ENCODE results near the gene FHL2.

The FHL2 gene

DNA sequence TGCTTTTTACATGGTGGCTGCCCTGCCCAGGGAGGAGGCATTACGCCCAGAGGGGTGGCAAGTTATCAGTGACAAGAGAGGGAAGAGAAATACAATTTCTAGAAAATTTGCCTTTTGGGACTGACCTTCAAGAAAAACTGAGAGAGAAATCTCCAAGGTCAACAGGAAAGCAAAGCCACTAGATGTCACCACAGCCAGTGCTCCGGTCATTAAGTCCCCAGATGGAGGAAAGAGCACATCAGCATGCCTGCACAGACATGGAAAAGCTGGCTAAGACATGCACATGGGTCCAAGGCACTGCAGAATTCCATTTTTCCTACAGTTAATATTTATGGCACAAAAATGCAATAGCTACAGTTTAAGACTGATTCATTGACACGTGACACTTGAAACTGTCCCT, 21.0 kb downstream of the FHL2 start:
- DNase-seq: no peak

DNA sequence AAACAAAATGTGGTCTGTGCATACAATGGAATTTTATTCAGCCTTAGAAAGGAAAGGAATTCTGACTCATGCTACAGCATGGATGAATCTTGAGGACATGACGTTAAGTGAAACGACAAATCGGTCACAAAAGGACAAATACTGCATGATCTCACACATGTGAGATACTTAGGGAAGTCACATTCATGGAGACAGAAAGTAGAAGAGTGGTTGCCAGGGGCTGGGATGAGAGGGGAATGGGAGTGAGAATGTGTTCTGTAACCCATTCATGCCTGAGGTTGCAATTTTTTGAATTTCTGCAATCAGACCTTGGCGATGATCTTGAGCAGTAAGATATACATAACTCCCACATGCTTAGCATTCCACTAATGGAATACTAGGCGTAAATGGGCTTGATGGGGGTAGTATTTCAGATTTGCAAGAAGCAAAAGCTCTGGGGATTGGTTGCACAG, 22.0 kb downstream of the FHL2 start:
- no peak for DNase-seq

DNA sequence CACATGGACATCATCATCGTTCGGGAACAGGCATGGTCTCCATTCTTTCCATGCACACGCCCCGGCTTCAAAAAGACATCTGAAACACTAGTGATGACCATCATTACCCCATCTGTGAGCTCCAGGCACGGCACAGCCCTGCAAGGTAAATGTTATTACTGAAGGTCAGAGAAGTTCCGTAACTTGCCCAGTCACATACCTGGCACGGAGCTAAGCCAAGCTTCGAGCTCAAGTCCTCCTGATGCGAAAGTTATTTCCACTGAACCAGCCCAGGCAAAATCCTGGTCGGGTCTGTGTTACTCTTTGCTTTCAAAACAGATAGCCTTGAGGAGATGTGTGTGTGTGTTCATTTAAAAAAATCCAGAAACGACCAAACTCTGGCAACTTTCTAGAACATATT, 22.8 kb downstream of the FHL2 start:
- no peak for DNase-seq

- DNase-seq: no peak
Observed at GRCh38 chr2:105375001-105375561, 23.8 kb downstream of the FHL2 start.

DNA sequence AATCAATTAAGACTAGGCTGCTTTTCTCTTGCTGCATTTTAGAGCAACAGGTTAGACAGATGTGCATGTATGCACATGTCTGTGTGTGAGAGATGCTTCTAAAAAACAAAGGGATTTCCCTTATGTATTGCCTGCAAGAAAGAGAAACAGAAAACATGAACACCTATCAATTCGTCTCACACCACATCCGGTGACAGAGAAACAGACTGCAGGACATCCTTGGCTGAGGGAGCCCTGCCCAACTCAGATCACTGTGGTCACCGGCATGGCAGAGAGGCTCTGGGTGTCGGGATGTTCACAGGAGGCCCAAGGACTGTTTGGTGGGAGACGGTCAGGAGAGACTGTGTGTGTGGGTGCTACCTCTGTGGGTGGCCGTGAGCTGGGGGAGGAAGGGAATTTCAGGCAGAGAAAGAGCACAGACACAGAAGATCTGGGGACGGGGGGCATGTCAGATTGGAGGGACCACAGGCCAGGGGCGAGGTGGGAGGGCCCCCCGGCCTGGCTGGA, 24.9 kb downstream of the FHL2 start:
- DNase-seq: no peak

DNA sequence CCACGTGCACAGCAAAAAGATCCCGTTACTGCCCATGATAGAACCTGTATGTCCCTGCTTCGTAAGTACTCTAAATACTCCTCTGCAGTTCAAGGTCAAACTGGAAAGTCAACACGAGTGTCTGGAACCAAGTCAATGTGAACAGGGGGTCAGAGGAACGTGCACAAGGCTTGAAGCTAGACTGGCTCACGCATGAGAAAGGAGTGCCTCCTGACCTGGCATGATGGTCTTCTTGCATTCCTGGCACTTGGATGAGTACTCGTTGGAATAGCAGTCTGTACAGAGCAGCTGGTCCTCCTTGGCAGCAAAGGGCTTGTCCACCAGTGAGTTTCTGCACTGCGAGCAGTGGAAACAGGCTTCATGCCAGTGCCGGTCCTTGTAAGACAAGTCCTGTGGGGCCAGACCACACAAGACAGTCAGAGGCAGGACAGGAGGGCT, 25.5 kb downstream of the FHL2 start:
- no peak for DNase-seq

DNA sequence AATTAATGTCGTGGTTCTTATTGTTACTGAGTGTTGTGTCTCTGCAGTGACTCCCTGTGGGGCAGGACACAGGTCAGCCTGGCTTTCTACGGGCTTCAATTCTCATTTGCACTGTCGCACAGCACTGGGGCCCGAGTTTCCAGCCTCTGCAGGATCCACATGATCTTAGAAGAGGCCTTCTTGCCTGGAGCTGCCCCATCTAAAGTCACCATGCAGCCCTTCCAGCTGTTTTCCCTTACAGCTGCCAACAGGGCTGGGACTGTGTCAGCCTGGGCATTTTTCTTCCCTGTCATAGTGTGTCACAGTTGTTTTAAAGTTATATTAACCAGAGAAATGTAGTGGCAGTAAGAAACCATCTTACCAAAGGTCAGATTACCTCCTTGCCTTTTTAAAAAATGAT, 27.0 kb downstream of the FHL2 start:
- no peak for DNase-seq

GRCh38 chr2:105371156-105371555, 27.7 kb downstream of the FHL2 start:
- no peak for DNase-seq

GRCh38 chr2:105369777-105370690, 28.8 kb downstream of the FHL2 start:
- DNase-seq: peak; percentile 88

DNA sequence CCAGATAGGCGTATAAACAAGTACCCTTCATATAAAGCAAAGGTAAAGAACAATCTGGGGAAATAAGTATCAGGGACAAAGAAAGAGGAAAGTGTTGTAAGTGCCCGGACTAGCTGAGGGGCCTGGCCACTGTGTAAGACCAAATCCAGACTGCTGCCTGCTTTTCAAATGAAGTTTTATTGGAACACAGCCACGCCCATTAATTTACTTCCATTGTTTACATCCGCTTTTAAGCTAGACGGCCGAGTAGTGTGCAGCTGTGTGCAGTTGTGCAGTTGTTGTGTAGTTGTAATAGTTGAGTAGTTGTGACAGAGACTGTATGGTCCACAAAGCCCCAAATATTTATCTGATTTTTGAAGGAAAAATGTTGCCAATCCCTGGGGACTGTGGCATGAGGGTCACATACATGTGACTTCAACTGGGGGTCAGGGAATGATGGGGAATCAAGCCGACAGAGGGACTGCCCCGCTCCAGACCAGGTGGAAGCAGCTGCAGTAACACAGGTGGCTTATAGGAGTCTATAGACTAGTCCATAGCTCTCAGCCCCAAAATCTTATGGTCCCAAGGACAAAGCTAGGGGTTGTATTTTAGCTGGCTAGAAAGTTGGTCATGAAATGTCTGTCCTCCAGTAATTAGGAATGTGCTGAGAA, 30.0 kb downstream of the FHL2 start:
- DNase-seq: no peak

- DNase-seq: no peak
Observed at GRCh38 chr2:105365206-105365605, 33.6 kb downstream of the FHL2 start.

DNA sequence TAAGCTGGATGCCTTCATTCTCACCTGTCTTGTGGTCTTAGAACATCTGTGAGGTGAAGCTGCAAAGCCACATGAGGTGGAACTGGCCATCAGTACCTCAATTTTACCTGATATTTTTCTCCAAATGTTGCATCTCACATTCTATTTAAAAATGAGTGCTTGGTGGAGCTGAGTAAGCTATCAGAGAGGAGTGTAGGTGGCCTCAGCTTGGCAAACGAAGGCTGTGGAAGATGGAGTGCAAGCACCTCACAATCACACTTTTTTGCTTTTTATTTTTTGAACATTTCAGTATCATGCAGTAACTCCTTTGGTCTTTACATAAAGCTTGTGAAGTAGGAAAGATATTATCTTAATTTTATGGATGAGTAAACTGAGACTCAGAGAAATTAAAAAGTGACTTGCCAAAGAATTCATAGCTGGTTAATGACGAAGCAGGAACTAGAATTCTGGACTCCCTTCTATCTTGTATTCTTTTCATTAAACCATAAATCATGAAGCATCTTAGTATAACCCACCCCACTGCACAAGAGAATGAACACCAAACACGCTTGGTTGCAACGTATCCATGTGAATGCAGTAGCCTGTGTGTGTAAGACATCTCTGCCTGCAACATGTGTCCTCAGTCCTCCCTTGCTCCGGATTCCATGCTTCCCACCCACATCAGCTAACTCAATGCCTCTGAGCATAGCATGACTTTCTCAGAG, 34.3 kb downstream of the FHL2 start:
- no peak for DNase-seq

DNA sequence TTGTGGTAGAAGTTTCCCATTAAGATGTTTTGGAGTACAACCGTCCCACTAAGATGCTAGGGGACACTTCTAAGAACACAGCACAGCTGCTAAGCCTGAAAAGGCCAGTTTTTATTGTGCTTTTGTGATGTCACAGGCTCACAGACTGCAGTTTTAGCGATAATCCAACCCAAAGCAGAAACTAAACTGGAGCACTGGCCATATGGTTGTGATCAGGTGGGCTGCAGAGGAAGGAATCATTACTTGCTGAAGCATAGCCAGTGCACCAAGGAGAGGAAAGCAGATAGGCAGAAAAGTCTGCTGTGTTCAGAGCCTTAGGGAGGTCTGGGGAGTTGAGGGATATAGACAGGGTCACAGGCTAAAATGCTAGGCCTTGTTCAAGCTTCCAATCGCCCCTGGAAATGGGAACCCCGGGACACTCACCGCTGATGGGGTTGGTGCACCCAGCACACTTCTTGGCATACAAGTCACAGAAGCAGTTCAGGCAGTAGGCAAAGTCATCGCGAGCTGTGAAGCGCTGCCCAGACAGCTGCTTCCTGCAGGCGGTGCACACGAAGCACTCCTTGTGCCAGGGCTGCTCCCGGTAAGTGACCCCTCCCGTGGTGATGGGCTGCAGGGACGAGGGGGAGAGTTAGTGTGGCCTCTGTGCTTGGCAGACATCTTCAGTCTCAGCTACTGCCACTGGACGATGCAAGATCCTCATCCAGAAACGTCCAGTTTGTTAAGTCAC, 35.8 kb downstream of the FHL2 start:
- DNase-seq: no peak

DNA sequence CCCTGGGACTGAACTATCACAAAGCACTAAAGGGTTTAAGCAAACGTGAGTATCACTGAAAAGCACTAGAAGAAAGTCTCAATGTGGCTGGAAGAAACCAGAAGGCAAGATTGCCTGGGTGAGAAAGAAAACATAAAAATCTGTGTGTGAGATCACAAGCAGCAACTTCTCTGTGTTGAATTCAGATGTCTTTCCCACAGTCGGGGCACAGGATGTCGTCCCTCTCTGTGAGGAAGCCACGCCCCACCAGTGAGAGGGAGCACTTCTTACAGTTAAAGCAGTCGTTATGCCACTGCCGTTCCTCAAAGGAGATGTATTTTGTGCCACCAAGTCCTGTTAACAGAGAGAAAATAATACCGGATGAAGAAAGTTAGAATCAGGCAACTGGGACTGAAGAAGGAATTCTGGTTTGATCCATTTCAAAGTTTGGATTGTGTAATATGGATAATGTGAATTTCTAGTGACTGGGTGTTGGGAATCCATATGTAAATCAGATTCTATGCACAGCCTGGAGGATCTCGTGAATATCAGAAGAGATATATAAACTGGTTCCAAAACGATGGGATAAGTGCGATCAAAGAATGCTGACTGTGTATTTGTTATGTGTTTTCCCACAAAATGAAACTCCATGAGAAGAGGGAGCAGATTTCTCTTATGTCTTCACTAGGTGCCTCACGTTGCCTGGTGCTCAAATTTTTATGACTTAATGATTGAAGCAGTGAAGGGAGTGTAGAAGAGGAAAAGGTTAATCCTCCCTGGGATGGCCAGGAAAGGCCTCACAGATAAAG, 37.6 kb downstream of the FHL2 start:
- DNase-seq: peak; percentile 46

- no peak for DNase-seq
Observed at GRCh38 chr2:105358593-105358992, 40.3 kb downstream of the FHL2 start.

DNA sequence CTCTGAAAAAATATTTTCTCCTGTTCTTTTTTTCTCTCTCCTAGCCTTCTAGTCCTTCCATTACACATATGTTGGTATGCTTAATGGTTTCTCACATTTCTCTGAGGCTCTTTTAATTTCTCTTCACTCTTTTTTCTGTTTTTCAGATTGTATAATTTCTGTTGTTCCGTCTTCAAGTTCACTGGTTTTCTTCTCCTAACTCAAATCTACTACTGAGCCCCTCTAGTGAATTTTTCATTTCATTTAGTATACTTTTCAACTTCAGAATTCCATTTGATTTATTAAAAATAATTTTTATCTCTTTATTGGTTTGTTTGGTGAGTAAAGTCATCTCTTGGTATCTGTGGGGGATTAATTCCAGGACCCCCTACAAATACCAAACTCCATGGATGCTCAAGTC, 41.7 kb downstream of the FHL2 start:
- no peak for DNase-seq

DNA sequence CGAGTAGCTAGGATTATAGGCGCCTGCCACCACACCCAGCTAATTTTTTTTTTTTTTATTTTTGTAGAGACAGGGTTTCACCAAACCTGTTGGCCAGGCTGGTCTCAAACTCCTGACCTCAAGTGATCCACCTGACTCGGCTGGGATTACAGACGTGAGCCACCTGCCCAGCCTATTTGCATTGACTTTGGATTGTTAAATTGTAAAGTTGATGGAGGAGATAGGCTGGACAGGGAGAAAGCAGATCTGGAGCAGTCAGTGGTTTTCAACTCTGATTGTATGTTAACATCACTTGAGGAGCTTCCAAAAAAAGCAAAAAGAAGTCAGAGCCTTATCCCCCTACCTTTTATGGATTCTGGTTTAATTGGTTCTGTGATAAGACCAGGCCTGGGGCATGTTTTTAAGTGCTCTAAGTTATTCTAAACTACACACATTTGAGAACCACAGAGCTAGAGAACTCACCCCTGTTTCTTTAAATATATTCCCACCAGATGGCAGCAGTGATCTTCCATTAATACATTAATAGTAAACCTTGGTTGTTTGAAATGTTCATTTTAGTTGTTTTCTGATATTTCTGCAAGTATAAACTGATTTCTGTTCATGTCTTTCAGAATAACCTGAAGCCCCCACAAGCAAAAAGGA, 54.0 kb downstream of the FHL2 start:
- no peak for DNase-seq

GRCh38 chr2:105339414-105339813, 59.4 kb downstream of the FHL2 start:
- DNase-seq: no peak

DNA sequence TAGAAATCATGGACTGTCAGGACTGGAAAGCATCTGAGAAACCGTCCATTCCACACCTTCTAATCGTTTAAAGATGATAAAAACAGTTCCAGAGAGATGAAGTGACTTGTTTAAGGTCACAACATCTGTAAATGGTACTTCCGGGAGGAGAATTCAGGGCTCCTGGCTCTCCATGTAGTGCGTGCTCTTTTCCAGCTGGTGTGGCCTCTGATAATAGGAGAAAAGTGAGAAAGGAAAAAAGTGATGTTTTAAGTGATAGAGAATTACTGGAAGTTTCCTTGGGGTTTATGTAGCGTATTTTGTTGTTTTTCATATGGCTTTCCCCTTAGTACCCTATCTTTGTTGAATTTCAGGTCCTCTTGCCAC, 60.8 kb downstream of the FHL2 start:
- no peak for DNase-seq

- peak; percentile 92 for DNase-seq
Observed at GRCh38 chr2:105337122-105338019, 61.5 kb downstream of the FHL2 start, which contains the start of gene C2orf49. C2orf49 (plus strand) TSS chr2:105337540; CDS start chr2:105337588, 48 bp downstream.
